Fibroblast of pulmonary artery (primary cell): ENCODE measurements around the gene TSC22D3.
A peak's percentile ranks its signal among the peaks of the same experiment; 100 is the strongest.

Experiments used
- DNase-seq: peaks from one replicate; pipeline ENCODE4 v3.0.0-alpha.2; 2010; ENCODE audit warnings: low read depth
- H3K4me3 ChIP-seq: replicated peaks from 2 replicates; pipeline ENCODE4 v1.5.1; 2011; ENCODE audit warnings: low read depth, mild to moderate bottlenecking, control low read depth, low read length, moderate library complexity
- TF ChIP-seq, protein P1 (sequence below): IDR thresholded peaks from 2 replicates; pipeline ENCODE4 v1.5.1; 2011; ENCODE audit warnings: mild to moderate bottlenecking, control low read depth, low read length, inconsistent platforms; ENCODE audit errors: missing control alignments

The TSC22D3 gene

DNA sequence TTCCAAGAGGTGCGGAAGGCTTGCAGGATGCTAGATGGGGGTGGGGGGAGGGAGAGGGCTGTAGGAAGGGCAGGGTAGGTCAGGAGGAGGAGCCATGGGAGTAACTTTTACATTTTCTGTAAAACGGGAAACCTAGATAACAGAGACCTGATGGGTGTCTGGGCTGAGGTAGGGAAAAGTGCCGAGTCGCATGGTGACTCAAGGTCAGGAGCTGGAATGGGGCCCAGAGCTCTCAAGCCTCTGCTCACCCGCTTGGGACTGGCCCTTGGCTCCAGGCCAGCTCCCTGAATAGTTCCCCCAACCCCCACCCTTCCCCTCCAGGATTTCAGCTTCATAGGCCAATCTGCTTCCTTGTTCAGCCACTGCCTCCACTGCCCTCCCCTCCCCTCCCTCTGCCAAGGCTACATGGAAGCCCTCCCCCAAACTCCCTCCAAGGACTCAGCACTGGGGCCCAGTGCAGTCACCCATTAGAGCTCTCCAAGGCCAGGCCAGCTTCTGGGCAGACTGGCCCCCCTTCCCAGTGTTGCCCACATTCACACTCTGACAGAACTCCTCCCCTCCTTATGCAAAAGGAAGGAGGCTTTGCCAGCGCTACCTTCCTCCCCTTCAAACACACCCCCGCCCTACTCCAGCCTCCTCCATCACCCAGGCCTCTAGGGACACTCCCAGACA, 43.6 kb downstream of the TSC22D3 start:
- H3K4me3 ChIP-seq: no peak overlapping the region
- TF ChIP-seq, protein P1, sequence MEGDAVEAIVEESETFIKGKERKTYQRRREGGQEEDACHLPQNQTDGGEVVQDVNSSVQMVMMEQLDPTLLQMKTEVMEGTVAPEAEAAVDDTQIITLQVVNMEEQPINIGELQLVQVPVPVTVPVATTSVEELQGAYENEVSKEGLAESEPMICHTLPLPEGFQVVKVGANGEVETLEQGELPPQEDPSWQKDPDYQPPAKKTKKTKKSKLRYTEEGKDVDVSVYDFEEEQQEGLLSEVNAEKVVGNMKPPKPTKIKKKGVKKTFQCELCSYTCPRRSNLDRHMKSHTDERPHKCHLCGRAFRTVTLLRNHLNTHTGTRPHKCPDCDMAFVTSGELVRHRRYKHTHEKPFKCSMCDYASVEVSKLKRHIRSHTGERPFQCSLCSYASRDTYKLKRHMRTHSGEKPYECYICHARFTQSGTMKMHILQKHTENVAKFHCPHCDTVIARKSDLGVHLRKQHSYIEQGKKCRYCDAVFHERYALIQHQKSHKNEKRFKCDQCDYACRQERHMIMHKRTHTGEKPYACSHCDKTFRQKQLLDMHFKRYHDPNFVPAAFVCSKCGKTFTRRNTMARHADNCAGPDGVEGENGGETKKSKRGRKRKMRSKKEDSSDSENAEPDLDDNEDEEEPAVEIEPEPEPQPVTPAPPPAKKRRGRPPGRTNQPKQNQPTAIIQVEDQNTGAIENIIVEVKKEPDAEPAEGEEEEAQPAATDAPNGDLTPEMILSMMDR: no peak
- DNase-seq: peak; percentile 96

DNA sequence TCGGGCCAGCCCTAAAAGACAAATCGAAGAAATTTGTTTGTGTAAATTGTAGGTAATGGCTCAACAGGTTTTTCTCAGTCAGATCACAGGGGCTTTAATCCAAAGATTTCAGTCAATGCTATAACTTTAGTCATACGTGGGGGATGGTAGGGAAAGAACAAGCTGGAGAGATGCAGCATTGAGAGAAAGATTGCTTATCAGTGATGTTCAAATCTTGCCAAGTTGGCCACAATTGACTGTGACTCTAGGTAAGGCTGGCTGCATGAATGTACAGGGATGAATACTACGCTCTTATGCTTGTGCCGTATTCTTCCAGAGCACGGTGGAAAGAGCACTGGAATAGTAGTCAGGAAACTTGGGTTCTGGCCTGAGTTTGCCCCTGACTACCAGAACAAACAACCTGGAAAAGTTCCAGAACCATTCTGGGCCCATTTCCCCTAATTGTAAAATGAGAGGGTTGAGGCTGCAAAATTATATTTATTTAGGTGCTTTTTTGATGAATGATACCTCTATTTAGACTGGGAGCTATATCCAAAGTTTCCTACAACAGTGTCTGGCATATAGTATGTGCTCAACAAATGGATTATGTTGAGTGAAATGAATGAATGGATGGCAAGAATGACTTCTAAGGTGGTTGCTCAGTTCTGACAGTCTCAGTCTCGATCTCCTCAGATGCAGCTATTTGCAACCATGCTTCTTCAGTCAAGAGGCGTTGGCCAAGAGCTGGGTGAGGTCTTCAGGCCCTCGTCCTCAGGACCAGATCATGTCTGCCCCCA, 44.4 kb downstream of the TSC22D3 start:
- DNase-seq: peak; percentile 44
- H3K4me3 ChIP-seq: no peak overlapping the region
- TF ChIP-seq, protein P1: no peak

DNA sequence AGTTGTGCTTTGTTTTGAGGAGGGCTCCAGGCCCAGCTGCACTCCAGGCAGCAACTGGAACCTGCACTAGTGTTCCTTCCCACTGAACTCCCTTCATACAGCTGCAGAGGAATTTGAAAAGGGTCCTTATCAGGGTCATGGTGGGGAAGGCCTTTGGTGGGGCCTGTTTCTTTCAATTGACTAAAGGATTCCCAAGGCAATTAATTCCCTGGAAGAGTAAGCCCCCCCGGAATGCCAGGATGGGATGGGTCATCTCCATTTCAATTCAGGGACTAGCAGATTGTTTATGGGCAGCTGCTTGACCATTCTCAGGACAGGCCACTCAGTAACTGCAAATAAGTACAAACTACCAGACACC, 45.3 kb downstream of the TSC22D3 start:
- no peak overlapping the region for H3K4me3 ChIP-seq
- TF ChIP-seq, protein P1: no peak
- no peak for DNase-seq

DNA sequence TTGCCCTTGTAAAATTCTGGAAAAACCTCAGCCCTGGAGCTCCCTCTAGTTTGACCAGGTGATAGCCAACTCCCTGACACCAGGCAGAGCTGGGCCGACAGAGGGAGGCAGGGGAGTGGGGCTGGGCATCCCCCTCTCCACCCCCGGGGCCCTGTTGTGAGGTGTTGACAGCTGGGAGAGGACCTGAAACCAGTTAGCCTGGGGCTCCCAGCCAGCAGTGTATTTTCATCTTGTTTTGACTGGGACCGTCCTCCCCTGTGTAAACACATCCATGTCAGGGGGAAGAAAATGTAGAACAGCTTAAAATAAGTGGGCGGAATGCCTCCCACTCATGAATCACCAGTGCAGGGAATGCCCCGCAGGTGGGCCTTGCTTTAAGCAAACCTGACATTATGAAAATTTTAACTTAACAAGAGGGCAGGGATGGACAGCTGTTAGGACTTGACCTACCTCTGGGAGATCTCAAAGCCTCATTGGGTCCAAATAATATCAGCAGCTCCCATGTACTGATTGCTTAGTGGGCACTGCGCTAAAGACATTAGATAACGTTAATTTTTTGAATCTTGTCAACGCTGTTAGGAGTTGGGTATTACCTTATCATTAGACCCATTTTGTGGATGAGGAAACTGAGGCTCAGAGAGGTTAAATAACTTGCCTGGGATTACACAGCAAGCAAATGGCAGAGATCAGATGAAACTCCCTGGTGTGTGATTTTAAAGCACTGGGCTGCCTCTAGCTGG, 45.9 kb downstream of the TSC22D3 start:
- DNase-seq: peak; percentile 57
- no peak overlapping the region for H3K4me3 ChIP-seq
- TF ChIP-seq, protein P1: no peak

DNA sequence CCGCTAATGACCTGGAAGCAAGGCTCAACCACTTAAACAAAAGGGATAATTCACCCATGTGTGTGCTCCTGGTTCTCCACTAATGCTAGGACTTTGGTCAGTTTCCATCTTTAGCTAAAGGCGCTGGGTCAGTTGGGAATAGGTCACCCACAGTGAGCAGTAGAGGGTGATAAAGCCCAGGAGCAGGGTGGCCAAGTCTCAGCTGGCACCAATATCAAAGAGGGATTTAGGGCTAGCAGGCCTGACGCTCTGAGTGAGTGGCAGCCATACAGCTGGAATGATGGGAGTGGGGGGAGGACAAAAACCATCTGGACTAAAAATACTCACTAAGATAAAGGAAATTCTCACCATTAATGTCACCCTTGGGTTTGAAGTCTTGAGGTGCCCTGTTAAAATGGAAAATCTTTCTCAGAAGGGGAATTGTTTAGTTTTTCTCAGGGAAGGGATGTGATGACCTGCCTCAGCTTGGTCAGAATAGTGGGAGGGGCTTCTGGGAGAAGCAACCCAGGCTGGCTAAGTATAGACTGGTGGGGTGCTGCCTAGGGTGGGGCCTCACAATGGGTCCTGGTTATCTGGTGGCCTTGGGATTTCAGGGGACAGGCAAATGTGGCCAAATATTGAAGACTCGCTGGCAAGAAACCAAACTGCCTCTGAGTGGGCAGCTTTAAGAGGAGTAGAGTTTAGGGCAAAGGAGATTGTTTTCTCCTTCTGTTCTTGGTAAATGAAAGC, 47.1 kb downstream of the TSC22D3 start:
- TF ChIP-seq, protein P1: no peak
- no peak overlapping the region for H3K4me3 ChIP-seq

DNA sequence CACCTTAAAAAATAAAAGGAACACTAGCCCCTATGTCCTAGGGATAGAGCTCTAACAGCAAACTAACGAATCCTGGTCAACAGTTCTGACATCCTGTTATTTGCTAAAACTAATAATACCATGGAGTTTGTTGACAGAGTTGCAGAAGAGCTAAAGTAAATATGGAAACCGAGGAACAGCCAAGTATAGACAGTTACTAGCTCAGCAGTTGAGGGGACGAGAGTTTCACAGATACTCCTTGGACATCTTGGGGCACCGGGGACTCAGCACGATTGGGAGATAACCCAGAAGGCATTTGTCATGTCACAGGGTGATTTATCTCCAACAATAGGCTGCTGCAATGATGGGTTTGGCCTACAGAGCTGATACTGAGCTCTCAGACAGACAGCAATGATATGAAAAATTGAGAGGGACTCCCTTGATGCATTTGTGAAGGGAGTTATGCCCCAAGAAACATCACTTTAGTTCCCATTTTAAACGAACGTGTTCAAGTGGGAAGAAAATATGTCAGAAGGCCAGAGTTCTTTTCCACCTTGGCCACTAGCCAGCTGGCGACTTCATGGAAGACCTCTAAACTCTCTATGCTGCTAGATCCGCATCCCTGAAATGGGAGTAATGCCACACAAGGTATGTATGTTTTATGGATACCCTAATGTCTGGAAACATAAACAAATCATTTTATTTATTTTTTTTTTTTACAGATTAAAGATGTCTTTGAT, 48.6 kb downstream of the TSC22D3 start:
- no peak overlapping the region for H3K4me3 ChIP-seq
- DNase-seq: no peak
- TF ChIP-seq, protein P1: no peak

More for the DNA sequence above, 47.1 kb downstream of the TSC22D3 start:
- no peak for DNase-seq
